Hepatic stellate cell (primary cell): Measurements from ENCODE around the gene FAM13A.
"Not testable (repeated sequence)": the region's sequence is repeated elsewhere in the genome, so short reads cannot be mapped to it uniquely, and the experiment has no call there.

Experiments used
- DNase-seq: peaks from one replicate; pipeline ENCODE4 v3.0.0; 2011; ENCODE audit warnings: low spot score

The FAM13A gene

DNA sequence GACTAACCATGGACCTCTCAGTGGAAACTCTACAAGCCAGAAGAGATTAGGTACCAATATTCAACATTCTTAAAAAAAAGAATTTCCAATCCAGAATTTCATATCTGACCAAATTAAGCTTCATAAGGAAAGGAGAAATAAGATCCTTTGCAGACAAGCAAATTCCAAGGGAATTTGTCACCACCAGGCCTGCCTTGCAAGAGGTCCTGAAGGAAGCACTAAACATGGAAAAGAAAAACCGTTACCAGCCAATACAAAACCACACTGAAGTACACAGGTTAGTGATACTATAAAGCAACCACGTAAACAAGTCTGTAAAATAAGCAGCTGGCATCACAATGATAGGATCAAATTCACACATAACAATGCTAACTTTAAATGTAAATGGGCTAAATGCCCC, 156.6 kb downstream of the FAM13A start:
- DNase-seq = no peak

DNA sequence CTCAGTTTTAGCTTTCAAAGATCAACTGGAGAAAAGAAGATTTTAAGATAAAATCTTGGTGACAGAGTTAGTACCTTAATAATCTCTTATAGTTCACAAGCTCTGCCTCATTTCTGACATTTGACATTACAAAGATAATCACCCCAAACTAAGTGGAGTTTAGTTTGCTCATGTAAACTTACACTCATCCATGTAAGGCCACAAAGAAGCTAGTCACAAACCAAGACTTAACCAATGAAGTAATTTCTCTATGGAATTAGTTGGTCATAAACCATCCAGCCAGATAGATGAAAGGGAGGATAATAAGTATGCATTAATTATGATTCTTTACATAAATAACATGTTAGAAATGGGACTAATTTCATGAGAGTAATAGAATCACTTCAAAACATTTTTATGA, 159.2 kb downstream of the FAM13A start:
- DNase-seq = no peak

DNA sequence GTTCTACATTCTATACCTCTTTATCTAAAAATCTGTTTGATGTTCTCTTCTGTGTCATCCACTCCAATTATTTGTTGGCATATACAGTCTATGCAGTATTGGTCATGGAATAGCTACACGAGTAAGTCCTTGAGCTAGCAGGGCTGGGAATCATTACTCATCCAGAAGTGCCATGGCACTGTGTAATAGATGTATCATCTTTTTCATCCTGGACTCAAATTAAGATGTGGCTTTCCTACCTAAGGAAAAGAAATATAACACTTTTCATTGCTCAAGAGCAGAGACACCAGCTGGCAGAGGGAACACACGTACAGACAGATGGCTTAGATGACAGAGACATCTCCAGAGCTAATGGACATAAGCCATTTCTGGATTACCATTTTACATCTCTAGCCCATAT, 159.8 kb downstream of the FAM13A start:
- DNase-seq = no peak

DNA sequence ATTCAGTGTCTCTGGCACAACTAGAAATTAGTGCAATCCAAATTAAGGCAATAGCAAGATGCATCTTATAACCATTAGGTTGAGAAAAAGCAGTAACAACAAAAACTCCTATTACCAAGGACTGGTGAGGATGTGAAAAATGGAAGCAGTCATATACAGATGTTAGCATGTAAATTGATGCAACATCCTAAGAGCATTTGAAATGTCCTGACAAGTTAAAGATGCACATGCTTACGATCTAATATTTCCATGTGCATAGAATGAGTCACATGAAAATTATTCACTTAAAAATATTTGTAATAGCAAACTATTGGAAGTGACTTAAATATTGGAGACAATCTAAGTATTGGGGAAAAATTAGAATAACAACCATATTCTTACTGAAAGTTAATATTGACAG, 163.0 kb downstream of the FAM13A start:
- DNase-seq = no peak

DNA sequence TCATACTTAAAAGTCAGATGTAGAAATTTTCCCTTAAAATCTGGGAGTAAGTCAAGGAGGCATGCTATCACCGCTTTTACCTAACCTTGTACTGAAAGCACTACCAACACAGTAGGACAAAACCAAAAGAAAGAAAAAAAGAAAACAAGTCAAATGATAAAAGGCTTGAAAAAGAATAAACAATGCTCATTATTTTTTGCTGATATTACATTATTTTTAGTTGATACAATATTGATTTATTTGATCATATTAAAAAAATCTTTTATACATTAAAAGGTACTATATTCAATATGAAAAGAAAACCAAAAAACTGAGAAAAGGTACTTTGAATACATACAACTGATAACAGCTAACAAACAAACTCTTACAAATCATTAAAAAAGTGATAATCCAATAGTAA, 164.3 kb downstream of the FAM13A start:
- DNase-seq = no peak

DNA sequence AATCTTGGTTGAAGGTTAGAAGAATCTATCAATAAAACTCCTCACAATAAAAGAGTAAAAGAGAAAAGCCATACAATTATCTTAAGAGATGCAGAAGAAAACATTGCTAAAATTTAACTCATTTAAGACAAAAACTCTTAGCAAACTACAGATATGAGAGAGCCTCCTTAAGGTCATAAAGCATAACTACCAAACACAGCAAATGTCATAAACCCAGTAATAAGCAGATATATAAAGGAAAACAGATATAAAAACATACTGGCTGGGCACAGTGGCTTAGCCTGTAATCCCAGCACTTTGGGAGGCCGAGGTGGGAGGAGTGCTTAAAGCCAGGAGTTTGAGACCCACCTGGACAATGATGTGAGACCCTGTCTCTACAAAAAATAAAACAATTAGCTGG, 165.3 kb downstream of the FAM13A start:
- DNase-seq = no peak

DNA sequence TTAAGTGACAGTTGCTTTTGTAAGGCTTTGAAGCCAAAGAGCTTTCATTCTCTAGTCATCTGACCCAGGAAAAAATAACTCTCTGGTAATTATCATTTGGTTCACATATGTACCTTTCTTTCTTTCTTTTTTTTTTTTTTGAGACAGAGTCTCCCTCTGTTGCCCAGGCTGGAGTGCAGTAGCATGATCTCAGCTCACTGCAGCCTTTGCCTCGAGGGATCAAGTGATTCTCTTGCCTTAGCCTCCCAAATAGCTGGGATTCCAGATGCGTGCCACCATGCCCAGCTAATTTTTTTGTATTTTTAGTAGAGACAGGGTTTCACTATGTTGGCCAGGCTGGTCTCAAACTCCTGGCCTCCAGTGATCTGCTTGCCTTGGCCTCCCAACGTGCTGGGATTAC, 169.6 kb downstream of the FAM13A start:
- DNase-seq = not testable (repeated sequence)

DNA sequence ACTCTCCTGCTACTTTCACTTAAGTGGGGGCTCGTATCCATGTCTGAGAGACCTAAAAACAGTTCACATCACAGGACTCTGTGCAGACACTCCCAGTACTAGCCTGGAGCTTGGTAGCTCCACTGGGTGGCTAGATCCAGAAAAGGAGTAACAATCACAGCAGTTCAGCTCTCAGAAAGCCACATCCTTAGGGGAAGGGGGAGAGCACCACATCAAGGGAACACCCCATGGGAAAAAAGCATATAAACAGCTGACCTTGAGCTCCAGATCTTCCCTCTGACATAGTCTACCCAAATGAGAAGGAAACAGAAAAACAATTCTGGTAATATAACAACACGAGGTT, 175.8 kb downstream of the FAM13A start:
- DNase-seq = no peak

DNA sequence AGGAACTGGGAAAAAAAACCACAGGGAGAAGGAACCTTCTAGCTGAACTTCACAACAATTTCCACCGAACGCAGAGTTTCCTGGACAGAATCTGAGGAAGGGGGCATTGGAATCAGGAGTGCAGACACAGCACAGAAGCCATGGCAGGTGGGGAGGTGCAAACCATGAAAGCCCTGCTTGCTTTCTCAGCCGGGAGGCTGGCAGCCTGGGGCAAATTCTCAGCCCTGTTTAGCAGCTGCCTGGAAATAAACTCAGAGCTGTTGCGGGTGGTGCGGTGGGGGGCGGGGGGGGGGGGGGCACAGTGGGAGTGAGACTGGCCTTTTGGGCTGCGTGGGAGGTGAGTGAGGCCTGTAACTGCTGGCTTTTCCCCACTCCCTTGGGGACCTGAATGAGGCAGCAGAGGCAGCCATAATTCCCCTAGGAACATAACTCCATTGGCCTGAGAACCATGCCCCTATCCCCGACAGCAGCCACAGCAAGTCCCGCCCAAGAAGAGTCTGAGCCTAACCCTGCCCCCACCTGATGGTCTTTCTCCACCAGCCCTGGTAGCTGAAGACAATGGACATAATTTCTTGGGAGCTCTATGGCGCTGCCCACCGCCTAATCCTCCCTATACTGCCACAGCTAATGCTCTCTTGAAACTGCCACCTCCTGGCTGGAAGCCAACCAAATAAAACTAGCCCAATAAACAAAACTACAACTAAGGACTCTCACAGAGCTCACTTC, 176.3 kb downstream of the FAM13A start:
- DNase-seq = no peak

DNA sequence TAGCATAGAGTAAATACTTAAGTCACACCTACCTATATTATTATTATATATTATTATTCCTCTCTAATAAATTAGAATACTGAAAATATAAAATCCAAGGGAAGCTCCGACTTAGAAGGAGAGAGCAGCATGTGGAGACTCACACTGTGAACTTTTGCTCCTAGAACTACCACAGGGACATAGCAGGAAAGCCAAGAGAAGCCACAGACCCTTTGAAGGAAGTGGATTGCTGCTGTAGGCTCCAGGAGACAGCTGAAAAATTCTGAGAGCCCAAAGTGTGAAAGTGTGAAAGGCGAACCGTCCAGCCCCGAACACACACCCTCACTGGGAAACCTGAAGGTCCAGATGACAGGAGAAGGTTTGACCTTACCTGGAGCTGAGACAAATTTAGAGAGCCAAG, 177.0 kb downstream of the FAM13A start:
- DNase-seq = no peak

DNA sequence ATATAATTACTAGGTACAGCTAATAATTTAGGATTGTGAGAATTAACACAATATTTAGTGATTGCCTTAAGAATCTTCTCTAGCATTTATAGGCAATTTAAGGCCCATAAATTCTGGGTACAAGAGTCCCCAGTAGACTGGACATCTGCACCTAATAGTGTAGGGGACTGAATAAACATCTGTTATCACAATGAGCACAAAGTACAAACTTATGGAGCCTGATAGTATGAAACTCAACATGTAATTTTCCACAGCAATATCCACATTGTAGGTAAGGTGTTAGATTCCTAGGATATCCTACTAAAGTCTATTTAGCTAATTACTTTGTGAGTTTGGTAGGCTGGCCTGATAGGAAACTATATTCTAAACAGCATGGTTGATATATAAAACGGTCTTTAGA, 178.3 kb downstream of the FAM13A start:
- no peak for DNase-seq

DNA sequence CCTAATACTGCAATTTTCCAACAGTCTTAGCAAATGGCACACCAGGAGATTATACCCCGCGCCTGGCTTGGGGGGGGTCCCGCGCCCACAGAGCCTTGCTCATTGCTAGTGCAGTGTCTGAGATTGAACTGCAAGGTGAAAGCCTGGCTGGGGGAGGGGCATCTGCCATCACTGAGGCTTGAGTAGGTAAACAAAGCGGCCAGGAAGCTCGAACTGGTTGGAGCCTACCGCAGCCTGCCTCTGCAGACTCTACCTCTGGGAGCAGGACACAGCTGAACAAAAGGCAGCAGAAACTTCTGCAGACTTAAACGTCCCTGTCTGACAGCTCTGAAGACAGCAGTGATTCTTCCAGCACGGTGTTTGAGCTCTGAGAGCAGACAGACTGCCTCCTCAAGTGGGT, 186.6 kb downstream of the FAM13A start:
- DNase-seq = no peak

DNA sequence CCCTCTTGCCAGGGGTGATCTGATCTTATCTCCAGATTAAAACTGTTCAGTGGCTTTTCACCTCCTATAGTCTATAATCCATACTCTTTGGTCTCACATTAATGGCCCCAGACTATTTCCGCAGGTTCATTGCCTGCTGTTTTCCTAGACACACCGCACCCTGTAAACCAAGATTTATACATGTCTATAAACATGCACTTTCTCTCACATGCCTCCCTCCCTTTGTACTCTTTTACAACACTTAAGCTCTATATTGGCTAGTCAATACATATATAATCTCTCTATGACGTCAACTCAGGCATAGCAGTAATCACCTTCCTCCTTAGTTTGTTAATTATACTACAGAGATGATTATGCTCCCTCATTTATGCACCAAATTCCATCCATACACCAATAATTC, 188.5 kb downstream of the FAM13A start:
- no peak for DNase-seq

DNA sequence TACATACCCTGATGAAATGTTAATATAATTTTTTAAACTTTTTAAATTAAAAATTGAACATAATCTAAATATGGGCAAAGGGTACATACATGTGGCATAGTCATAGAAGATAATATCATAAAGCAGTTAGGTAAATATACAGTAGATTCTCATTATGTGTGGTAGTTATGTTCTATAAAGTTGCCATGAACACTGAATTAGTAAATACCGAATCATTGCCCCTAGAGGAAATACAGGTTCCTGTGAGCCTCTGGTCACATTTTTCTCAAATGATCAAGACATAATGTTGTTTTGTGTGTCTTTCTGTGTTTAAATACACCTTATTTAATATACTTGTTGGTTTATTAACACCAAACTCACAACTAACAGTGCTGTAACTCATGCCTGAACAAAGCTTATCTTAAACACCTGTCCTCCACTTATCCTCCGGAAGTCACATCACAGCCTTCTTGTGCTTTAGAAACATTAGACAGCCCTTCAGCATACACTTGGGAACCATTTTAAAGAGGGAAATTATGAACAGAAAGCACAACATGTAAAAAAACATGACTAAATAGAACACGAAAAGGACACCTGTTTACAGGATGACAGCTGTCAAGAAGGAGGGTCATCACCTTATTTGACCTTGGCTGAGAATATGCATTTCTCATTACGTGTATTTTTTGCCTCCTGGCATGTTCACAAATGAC, 190.0 kb downstream of the FAM13A start:
- DNase-seq = peak; percentile 8

DNA sequence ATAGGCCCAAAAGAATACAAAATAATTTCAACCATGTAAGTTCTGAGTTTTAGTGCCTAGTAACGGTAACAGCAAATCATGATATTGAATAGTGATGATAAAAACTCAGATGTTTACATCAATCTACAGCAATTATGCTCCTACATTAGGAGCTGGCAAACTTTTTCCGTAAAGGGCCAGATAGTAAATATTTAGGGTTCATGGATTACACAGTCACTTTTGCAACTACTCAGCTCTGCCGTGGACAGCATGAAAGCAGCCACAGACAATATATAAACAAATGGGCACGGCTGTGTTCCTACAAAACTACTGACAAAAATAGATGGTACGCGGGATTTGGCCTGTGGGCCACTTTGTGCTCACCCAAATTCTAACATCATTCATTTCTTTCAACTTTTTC, 191.5 kb downstream of the FAM13A start:
- no peak for DNase-seq

DNA sequence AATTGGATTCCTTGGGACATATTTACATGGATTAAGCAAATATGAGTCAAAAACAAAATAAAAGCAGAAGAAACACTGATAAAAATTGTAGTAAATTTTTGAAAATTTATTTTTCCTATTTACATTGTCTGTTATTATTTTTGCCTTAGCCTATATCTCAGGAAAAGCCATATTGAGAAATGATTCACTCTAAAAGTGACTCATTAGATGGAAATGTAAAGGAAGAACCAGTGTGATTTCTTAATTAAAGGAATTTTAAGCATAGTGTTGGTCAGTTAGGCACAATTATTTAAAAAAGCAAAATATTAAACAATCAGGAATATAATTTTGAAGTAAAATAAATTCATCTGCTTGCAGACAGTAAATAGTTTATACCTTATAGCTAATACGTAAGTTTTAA, 191.9 kb downstream of the FAM13A start:
- no peak for DNase-seq

DNA sequence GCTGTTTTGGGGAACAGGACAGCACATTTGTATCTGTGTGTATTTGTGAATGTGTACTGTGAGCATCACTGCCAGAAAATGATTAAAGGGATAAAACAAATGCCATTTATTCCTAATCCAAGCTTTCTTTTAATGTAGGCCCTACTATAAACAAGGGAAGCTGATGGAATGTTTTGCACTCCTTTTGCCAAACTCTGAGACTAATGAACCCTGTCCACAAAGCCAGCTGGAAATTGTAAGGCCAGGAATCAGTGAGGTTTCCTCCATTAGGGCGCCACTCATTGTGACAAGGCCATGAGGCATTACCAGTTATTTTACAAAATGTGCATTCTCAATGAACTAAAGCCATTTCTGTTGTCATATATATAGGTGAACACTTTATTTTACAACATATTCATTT, 196.4 kb downstream of the FAM13A start:
- no peak for DNase-seq

DNA sequence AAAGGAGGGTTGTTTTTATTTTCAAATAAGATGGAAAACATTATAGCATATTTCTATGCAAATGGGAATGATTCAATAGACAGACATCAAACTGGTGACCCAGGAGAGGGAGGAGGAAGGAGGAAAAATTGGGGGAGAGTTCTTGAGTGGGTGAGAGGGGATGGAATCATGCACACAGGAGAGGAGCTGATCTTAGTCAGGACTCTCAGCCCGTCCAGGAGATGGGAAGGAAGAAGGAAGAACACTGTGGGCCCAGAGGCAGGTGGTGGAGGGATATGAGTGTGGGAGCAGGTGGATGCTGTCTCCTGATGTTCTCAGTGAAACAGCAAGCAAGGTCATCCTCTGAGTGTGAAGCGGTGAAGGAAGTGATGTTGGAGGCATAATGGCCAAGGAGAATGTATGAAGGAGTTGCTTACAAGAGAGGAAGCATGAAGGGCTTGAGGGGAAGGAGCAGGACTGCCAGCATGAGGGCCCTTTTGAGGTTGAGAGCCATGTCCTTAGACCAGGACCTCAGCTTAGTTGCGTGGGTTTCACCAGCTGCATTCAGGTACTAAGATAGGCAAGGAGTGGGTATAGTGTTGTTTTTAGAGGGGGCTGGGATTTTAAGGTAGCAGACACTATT, 197.7 kb downstream of the FAM13A start:
- DNase-seq = no peak

DNA sequence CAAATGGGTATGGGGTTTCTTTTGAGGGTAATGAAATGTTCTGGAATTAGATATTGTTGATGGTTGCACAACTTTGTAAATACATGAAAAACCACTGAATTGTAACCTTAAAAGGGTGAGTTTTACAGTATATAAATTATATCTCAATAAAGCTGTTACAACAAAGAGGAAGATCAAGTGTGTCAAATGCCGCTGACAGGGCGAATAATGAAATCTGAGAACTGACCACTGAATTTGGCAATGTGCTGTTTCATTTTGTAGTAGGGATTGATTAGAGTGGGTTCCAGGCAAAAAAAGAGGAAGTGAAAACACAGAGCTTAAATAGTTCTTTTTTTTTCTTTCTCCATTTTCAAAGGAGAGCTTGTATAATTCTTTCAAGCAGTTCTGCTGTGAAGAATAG, 198.2 kb downstream of the FAM13A start:
- DNase-seq = no peak

DNA sequence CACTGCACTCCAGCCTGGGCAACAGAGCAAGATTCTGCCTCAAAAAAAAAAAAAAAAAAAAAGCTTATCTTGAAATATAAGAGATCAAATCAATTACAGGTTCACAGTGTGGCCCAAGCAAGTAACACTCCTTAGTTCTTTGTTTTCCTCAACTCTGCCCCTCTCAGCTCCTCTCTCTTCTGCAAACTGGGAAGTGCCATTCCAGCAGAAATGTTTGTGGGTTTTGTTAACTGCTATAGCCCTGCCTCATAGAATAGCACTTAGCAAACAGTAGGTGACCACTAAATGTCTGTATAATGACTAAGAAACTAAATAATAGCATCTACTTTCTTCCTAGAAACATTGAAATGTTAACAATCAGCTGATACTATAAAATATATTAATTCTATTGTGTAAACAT, 199.4 kb downstream of the FAM13A start:
- DNase-seq = no peak

DNA sequence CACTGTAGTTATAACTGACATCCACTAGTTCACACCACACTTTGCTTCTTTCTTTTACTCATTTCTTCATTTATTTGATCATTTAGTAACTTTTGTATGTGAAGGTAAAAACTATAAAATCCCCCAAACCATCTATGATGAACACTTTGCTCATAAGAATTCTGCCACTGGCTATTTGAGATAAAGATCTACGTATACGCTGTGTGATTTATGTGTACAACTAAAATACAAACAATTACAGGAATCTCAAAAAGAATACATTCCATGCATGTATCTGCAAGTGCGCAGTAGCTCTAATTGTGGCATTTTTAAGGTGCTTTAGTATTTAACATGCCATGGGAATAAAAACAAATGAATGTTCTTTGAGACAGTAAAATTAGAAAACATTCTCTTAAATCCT, 202.5 kb downstream of the FAM13A start:
- no peak for DNase-seq

DNA sequence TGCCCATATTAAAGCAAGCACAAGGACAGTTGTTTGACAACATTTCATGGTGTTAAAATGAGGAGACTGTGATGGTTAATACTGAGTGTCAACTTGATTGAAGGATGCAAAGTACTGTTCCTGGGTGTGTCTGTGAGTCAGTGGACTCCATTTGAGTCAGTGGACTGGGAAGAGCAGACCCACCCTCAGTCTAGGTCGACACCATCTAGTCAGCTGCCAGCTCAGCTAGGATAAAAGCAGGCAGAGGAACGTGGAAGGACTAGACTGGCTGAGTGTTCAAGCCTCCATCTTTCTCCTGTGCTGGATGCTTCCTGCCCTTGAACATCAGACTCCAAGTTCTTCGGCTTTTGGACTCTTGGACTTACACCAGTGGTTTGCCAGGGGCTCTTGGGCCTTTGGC, 203.4 kb downstream of the FAM13A start:
- DNase-seq = not testable (repeated sequence)

DNA sequence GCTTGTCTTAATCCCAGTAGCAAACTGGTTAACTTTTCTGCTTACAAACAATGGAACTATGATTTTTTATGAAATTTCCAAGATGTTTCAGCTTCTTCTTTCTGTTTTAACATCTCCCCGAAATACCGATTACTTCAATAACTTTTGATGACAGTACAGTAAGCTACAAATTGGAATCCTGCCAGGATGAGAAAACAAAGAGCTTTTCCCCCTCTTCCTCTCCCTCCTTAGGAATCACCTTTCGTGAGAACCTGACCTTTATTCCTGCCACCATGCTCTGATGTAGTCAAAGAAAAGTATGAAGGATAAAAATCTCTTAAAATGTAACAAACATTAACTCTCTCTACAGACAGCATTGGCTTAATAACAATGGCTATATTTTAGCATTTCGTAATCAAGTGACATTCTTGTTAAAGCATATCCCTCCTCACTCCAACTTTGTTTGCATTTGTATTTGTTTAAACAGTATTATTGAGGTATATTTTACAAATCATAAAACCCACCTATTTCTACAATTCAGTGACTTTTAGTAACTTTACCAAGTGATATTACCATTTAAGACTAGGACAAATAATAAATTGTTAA, 210.7 kb downstream of the FAM13A start:
- no peak for DNase-seq
